ENCODE data around the gene BCL2.

- TF ChIP-seq, protein P1, sequence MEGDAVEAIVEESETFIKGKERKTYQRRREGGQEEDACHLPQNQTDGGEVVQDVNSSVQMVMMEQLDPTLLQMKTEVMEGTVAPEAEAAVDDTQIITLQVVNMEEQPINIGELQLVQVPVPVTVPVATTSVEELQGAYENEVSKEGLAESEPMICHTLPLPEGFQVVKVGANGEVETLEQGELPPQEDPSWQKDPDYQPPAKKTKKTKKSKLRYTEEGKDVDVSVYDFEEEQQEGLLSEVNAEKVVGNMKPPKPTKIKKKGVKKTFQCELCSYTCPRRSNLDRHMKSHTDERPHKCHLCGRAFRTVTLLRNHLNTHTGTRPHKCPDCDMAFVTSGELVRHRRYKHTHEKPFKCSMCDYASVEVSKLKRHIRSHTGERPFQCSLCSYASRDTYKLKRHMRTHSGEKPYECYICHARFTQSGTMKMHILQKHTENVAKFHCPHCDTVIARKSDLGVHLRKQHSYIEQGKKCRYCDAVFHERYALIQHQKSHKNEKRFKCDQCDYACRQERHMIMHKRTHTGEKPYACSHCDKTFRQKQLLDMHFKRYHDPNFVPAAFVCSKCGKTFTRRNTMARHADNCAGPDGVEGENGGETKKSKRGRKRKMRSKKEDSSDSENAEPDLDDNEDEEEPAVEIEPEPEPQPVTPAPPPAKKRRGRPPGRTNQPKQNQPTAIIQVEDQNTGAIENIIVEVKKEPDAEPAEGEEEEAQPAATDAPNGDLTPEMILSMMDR (IDR thresholded peaks at IDR 0.05 in 2 of 3, conservative IDR thresholded peaks at IDR 0.05 in 1 of 3; ENCODE audit: borderline replicate concordance in 1 of 3, insufficient read depth in 1 of 3, low read depth in 2 of 3, low read length in 2 of 3): no peak
- TF ChIP-seq RAD21 (IDR thresholded peaks at IDR 0.05; ENCODE audit: low read depth): no peak
Measured at GRCh38 chr18:63083555-63083954, 236.0 kb downstream of the BCL2 start.
